Heart left ventricle (tissue), 13 donors: ENCODE data around the gene AKAP8.

ENCODE experiments used
- CTCF ChIP-seq, 12 donors: fragments of 200-600 bp; sonication (generic) in 4 of 12; IDR thresholded peaks; one replicate each; pipeline versions ENCODE4 v1.5.0 to v1.8.0; 2018 to 2022; ENCODE audit warnings: antibody characterized with exemption in 12 of 12, mild to moderate bottlenecking in 5 of 12
- POLR2A ChIP-seq, 2 donors: fragments of 450-650 bp; IDR thresholded peaks; one replicate each; pipeline ENCODE4 v1.6.1; 2017; ENCODE audit warnings: antibody characterized with exemption in 2 of 2, mild to moderate bottlenecking in 2 of 2, moderate library complexity in 2 of 2
- donor health status: ischemic (EF 13 %, LVEDD 7.1; RV severe dilation, severe dysfunction).
- donor health status: DM: no; HTN: yes; CAD: no.
- donor health status: DM: no; HTN: no; CAD: no.
- donor health status: ischemic (EF 25% LVEDD 6.9; RV normal size, moderate dysfunction).
- donor health status: ischemic (EF 25% LVEDD 5.7; RV mildly dilated, moderate dysfunction).
- donor health status: ischemic (EF 35%, LVEDD 5.7; RV mildly dilated, moderate dysfunction).
- donor health status: nonischemic (EF 11% LVEDD 7.7; RV severe dilation, severe dysfunction).
- donor health status: DM: yes; HTN: yes; CAD: no.
- donor health status: PGD.
- donor health status: ischemic (EF 29% LVEDD 5.4; RV normal size, mild dysfunction).
- donor health status: nonischemic (EF 23%, LVEDD 6.1; RV moderate dilation, normal function).

GRCh38 chr19:15403151-15403531 is 23.6 kb upstream of the AKAP8 start:
- TF ChIP-seq CTCF (IDR thresholded peaks at IDR 0.05): no peak
- no peak for TF ChIP-seq POLR2A (IDR thresholded peaks at IDR 0.05)
